ENCODE measurements around the gene RRP36. TPM values are rescaled to one million over a fixed set of nuclear protein-coding genes. Genes with fewer than 3 reads are reported as not detected.
A peak's percentile ranks its signal among the peaks of the same experiment; 100 is the strongest.

The RRP36 gene
- total RNA-seq, 4 donors from 2014 or later: 32.2 to 200 (median 40.5) TPM

GRCh38 chr6:42984001-42984923 lies 37.2 kb upstream of the RRP36 start, which contains the start of gene PPP2R5D:
Gene PPP2R5D (plus strand): TSS chr6:42984570. CDS start chr6:42984678, 108 bp downstream.
- Histone ChIP-seq H3K4me3 (peak within 1 kb of the TSS; percentile 89 to 97 (median 94)), H3K4me1 (peaks cover 28 to 49% (median 42%) of the 10 kb centered on the region in 4 donors), H3K9me3 (no peaks in the 10 kb centered on the region), H3K27me3 (no peaks in the 10 kb centered on the region), H3K36me3 (no peaks in the 10 kb centered on the region), H3K27ac (peak within 1 kb of the TSS; percentile 89 to 96 (median 94))
- peak; percentile 98 for DNase-seq
- intact Hi-C loops (cut with DNase I; ENCODE audit: low total_unique reads): loop anchor here (1.0 kb wide), 1 partner anchor 55 kb away; the partner anchor contains the start of gene CNPY3
- 0 to 1% methylated on average over 14 to 52 of the region's 59 CpGs for WGBS, 2 donors (ENCODE audit: low coverage in 1 of 2)
- TF ChIP-seq POLR2AphosphoS5 (IDR thresholded peaks at IDR 0.05) (peak; percentile 92 to 96 (median 93)), EP300 (IDR thresholded peaks at IDR 0.05; ENCODE audit: low read depth) (no peak), CTCF (IDR thresholded peaks at IDR 0.05) (peak in 2 of 5 experiments; percentile 27 to 29), POLR2A (IDR thresholded peaks at IDR 0.05) (peak; percentile 84)
- in situ Hi-C loops (cut with MboI; ENCODE audit: low pct_ligation_motif_present in 1 of 4, low pct_unique_long_range_greater_than_20kb in 1 of 4, low sequenced_read_pairs in 3 of 4): no loop called here

- no peak for TF ChIP-seq CTCF (IDR thresholded peaks at IDR 0.05)
- TF ChIP-seq POLR2A (IDR thresholded peaks at IDR 0.05): no peak
- no peak for TF ChIP-seq EP300 (IDR thresholded peaks at IDR 0.05; ENCODE audit: low read depth)
- TF ChIP-seq POLR2AphosphoS5 (IDR thresholded peaks at IDR 0.05): no peak
- WGBS, 2 donors (ENCODE audit: low coverage in 1 of 2): 9 to 20% methylated on average over 1 to 13 of the region's 13 CpGs
- intact Hi-C loops (cut with DNase I; ENCODE audit: low total_unique reads): loop anchor here (1.0 kb wide), 1 partner anchor 56 kb away; the partner anchor contains the start of gene CNPY3
- no peak for DNase-seq
- Histone ChIP-seq H3K4me3 (peak overlapping the region; percentile 89 to 97 (median 94)), H3K27me3 (no peaks in the 10 kb centered on the region), H3K9me3 (no peaks in the 10 kb centered on the region), H3K4me1 (peaks cover 22 to 49% (median 41%) of the 10 kb centered on the region in 4 donors), H3K27ac (peak overlapping the region; percentile 89 to 96 (median 94)), H3K36me3 (no peaks in the 10 kb centered on the region)
- in situ Hi-C loops (cut with MboI; ENCODE audit: low pct_ligation_motif_present in 1 of 4, low pct_unique_long_range_greater_than_20kb in 1 of 4, low sequenced_read_pairs in 3 of 4): no loop called here
These were observed 36.4 kb upstream of the RRP36 start for GRCh38 chr6:42984924-42985475.

- Histone ChIP-seq H3K9me3 (no peaks in the 10 kb centered on the region), H3K27ac (no peak overlapping the region), H3K27me3 (no peaks in the 10 kb centered on the region), H3K36me3 (peaks cover 0 to 3% (median 0%) of the 10 kb centered on the region in 4 donors), H3K4me1 (peaks cover 19 to 52% (median 41%) of the 10 kb centered on the region in 4 donors), H3K4me3 (no peak overlapping the region)
- intact Hi-C loops (cut with DNase I; ENCODE audit: low total_unique reads): no loop called here
- no peak for DNase-seq
- WGBS, 2 donors (ENCODE audit: low coverage in 1 of 2): 86 to 90% methylated on average over 2 to 5 of the region's 5 CpGs
- TF ChIP-seq POLR2A (IDR thresholded peaks at IDR 0.05) (no peak), POLR2AphosphoS5 (IDR thresholded peaks at IDR 0.05) (no peak), CTCF (IDR thresholded peaks at IDR 0.05) (no peak), EP300 (IDR thresholded peaks at IDR 0.05; ENCODE audit: low read depth) (no peak)
- in situ Hi-C loops (cut with MboI; ENCODE audit: low pct_ligation_motif_present in 1 of 4, low pct_unique_long_range_greater_than_20kb in 1 of 4, low sequenced_read_pairs in 3 of 4): no loop called here
These were observed 33.6 kb upstream of the RRP36 start for GRCh38 chr6:42987533-42988451.

Data from transverse colon (tissue), 4 donors.